ENCODE data around the gene SH3BGRL2.

The SH3BGRL2 gene

DNA sequence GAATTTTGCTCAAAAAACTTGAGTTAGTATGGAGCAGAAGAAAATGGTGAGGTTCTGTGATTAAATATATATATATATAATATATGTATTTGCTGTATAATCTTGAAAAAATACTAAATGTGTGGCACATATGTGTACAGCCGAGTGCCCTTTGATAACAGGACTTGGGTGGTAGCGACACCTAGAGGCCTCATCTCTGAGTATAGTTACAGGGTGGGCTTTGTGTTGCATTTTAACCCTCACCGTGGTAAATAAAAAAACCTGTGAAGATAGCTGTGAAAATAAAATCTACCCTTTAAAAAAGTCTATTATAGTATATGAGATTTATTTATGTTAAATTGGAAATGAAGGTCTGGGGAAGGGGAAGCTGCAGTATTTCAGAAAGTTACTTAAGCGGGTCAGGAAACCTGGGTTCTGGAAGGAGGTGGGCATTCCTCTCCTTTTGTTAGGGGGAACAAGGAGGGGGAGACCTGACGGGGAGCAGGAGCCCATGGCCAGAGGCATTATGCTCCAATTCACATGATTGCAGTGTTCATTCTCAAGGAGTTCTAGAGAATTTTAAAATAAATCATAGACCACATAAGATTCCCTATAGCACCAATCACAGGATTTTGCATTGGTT is 82.7 kb downstream of the SH3BGRL2 start:
- Histone ChIP-seq H3K27me3 (ENCODE audit: insufficient read depth, poor library complexity, severe bottlenecking) (no peaks in the 10 kb centered on the region), H3K4me3 (replicated peaks; ENCODE audit: insufficient read depth, low read length) (no peak overlapping the region), H3K27ac (replicated peaks) (no peak overlapping the region)
- TF ChIP-seq, protein P1, sequence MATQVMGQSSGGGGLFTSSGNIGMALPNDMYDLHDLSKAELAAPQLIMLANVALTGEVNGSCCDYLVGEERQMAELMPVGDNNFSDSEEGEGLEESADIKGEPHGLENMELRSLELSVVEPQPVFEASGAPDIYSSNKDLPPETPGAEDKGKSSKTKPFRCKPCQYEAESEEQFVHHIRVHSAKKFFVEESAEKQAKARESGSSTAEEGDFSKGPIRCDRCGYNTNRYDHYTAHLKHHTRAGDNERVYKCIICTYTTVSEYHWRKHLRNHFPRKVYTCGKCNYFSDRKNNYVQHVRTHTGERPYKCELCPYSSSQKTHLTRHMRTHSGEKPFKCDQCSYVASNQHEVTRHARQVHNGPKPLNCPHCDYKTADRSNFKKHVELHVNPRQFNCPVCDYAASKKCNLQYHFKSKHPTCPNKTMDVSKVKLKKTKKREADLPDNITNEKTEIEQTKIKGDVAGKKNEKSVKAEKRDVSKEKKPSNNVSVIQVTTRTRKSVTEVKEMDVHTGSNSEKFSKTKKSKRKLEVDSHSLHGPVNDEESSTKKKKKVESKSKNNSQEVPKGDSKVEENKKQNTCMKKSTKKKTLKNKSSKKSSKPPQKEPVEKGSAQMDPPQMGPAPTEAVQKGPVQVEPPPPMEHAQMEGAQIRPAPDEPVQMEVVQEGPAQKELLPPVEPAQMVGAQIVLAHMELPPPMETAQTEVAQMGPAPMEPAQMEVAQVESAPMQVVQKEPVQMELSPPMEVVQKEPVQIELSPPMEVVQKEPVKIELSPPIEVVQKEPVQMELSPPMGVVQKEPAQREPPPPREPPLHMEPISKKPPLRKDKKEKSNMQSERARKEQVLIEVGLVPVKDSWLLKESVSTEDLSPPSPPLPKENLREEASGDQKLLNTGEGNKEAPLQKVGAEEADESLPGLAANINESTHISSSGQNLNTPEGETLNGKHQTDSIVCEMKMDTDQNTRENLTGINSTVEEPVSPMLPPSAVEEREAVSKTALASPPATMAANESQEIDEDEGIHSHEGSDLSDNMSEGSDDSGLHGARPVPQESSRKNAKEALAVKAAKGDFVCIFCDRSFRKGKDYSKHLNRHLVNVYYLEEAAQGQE (IDR thresholded peaks at IDR 0.05; ENCODE audit: insufficient replicate concordance, low read depth): no peak
- TF ChIP-seq, protein P2, sequence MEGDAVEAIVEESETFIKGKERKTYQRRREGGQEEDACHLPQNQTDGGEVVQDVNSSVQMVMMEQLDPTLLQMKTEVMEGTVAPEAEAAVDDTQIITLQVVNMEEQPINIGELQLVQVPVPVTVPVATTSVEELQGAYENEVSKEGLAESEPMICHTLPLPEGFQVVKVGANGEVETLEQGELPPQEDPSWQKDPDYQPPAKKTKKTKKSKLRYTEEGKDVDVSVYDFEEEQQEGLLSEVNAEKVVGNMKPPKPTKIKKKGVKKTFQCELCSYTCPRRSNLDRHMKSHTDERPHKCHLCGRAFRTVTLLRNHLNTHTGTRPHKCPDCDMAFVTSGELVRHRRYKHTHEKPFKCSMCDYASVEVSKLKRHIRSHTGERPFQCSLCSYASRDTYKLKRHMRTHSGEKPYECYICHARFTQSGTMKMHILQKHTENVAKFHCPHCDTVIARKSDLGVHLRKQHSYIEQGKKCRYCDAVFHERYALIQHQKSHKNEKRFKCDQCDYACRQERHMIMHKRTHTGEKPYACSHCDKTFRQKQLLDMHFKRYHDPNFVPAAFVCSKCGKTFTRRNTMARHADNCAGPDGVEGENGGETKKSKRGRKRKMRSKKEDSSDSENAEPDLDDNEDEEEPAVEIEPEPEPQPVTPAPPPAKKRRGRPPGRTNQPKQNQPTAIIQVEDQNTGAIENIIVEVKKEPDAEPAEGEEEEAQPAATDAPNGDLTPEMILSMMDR (IDR thresholded peaks at IDR 0.05; ENCODE audit: insufficient read depth, low read length): peak; percentile 34
- peak in 1 of 2 experiments; percentile 17 for DNase-seq (ENCODE audit: low read depth in 1 of 2, low spot score in 1 of 2)

DNA sequence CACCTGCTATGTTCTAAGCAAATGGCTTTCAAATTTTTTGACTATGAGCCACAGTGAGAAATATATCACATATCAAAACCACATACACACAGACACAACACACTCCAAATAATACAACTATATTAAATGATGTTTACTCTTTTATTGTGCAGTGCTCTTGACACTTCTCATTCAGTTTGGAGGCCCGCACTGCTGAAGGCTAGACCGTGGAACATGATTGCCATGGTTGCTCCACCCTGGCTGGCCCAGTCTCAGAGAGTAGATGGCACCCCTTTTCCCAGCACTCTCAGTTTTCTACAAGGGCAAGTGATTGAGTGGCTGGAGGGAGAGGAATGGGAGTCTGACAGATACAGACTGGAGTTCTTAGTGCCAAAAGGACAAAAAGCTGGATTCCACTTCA is 86.9 kb downstream of the SH3BGRL2 start:
- TF ChIP-seq, protein P1 (IDR thresholded peaks at IDR 0.05; ENCODE audit: insufficient replicate concordance, low read depth): no peak
- TF ChIP-seq, protein P2 (IDR thresholded peaks at IDR 0.05; ENCODE audit: insufficient read depth, low read length): no peak
- no peak for TF ChIP-seq SPI1 (IDR thresholded peaks at IDR 0.05; ENCODE audit: borderline replicate concordance, low read depth)
- no peak for TF ChIP-seq POLR2AphosphoS5 (IDR thresholded peaks at IDR 0.05; ENCODE audit: low read depth)
- TF ChIP-seq GABPA (IDR thresholded peaks at IDR 0.05; ENCODE audit: low read depth): no peak
- H3K4me3 ChIP-seq (replicated peaks; ENCODE audit: insufficient read depth, low read length): no peak overlapping the region
- no peak overlapping the region for H3K27ac ChIP-seq (replicated peaks)
- no peaks in the 10 kb centered on the region for H3K27me3 ChIP-seq (ENCODE audit: insufficient read depth, poor library complexity, severe bottlenecking)
- no peak for DNase-seq (ENCODE audit: low read depth in 1 of 2, low spot score in 1 of 2)

DNA sequence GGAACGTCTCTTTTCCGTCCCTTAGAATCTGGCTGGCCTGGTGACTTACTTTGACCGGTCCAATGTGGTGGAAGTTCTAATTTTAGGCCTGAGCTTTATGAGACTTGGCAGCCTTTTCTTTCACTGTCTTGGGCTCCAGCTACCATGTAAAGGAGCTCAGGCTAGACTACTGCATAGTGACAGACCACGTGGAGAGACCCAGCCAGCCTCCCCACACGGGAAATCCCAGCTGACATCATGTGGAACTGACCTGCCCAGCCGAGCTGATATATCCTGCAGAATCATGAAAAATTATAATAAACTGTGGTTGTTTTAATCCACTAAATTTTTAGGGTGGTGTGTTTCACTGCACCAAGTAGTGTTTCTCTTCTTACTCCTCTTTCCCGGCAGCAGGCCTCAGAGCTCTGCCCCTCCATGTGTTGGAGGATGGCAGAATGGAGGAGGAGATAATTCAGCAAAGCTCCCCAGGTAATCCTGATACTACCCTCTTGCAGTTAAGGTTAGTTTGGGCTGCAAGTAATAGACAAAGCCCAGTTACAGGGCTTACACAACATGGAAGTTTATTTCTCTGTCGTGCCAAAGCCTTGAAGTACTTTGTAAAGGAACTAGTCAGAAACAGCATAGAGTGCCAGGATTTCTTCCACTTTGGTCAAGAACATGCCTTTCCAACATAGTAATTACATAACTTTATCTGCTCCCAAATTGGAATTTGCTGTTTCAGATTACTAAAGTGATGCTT is 87.5 kb downstream of the SH3BGRL2 start:
- Histone ChIP-seq H3K4me3 (replicated peaks; ENCODE audit: insufficient read depth, low read length) (no peak overlapping the region), H3K27me3 (ENCODE audit: insufficient read depth, poor library complexity, severe bottlenecking) (no peaks in the 10 kb centered on the region), H3K27ac (replicated peaks) (no peak overlapping the region)
- DNase-seq (ENCODE audit: low read depth in 1 of 2, low spot score in 1 of 2): no peak
- TF ChIP-seq SPI1 (IDR thresholded peaks at IDR 0.05; ENCODE audit: borderline replicate concordance, low read depth) (no peak), POLR2AphosphoS5 (IDR thresholded peaks at IDR 0.05; ENCODE audit: low read depth) (no peak), GABPA (IDR thresholded peaks at IDR 0.05; ENCODE audit: low read depth) (no peak)
- TF ChIP-seq, protein P1 (IDR thresholded peaks at IDR 0.05; ENCODE audit: insufficient replicate concordance, low read depth): no peak
- TF ChIP-seq, protein P2 (IDR thresholded peaks at IDR 0.05; ENCODE audit: insufficient read depth, low read length): no peak
